HepG2 (cell line): Measurements from ENCODE around the gene MND1. TPM values are rescaled to one million over a fixed set of nuclear protein-coding genes. Genes with fewer than 3 reads are reported as not detected.

ENCODE experiments used
- ATAC-seq: fragments of 200-7000 bp; cut with Tn5 transposase; 3 replicates; pipeline ENCODE4 v1.9.1; 2020; ENCODE audit warnings: mild to moderate bottlenecking, moderate library complexity
- BruUV-seq: library from RNA; stranded (reverse); fragments of 400-500 nt; replicated peaks from 2 replicates; lab custom pipeline; 2021; lab: Mats Ljungman, UMichigan
- CTCF ChIA-PET: fragments of 300-600 bp; formaldehyde crosslinking; extraction: SDS; loops from one replicate; lab custom pipeline; 2021; ENCODE audit warnings: low total read pairs, inconsistent platforms, low intra/inter-chr PET ratio; lab: Yijun Ruan, JAX
- POLR2A ChIA-PET: fragments of 350-600 bp; sonication (Branson Sonifier 250); formaldehyde crosslinking; loops from one replicate; lab custom pipeline; 2020; ENCODE audit warnings: antibody characterized with exemption, inconsistent platforms; lab: Yijun Ruan, JAX
- DNase-seq: peaks from one replicate; pipeline ENCODE4 v3.0.0-alpha.2; 2015; ENCODE audit warnings: low spot score
- FAIRE-seq: peaks from 3 replicates; lab custom pipeline; 2011; peaks lifted over from hg19 to GRCh38; lab: Jason Lieb, UNC
- H2AFZ ChIP-seq: one replicate; pipeline ENCODE4 v1.6.1; 2011; ENCODE audit warnings: low read length, inconsistent platforms
- H3K27ac ChIP-seq: fragments of 300-600 bp; 3 replicates; pipeline ENCODE4 v1.8.0; 2011; ENCODE audit warnings: mixed run types, mild to moderate bottlenecking, mixed read lengths, low read length, inconsistent platforms; ENCODE audit not compliant: insufficient read depth; ENCODE audit errors: extremely low read length
- H3K27me3 ChIP-seq, 2 experiments: fragments of 200-600 bp in 1 of 2; 2 replicates in 1 of 2; 3 replicates in 1 of 2; pipeline versions ENCODE4 v1.6.0 to v1.8.0; 2011; ENCODE audit warnings: low read length in 2 of 2, mild to moderate bottlenecking in 2 of 2, moderate library complexity in 2 of 2, inconsistent platforms in 1 of 2; ENCODE audit not compliant: insufficient read depth in 2 of 2, control insufficient read depth in 1 of 2
- H3K36me3 ChIP-seq, 2 experiments: fragments of 200-600 bp in 1 of 2; replicated peaks in 1 of 2; 2 replicates in 1 of 2; 3 replicates in 1 of 2; pipeline versions ENCODE4 v1.5.1 to v1.8.0; 2011; ENCODE audit warnings: low read length in 2 of 2, inconsistent platforms in 1 of 2; ENCODE audit not compliant: insufficient read depth in 2 of 2, control insufficient read depth in 1 of 2
- H3K4me1 ChIP-seq: 2 replicates; pipeline ENCODE4 v1.5.1; 2012; ENCODE audit warnings: low read length, inconsistent platforms; ENCODE audit not compliant: insufficient read depth
- H3K4me2 ChIP-seq: 2 replicates; pipeline ENCODE4 v1.6.0; 2011; ENCODE audit warnings: low read depth, low read length, inconsistent platforms
- H3K4me3 ChIP-seq, 3 experiments: fragments of 200-600 bp in 1 of 3; sonication (generic), shearing (Covaris generic) in 1 of 3; replicated peaks in 1 of 3; 2 replicates each; pipeline ENCODE4 v1.5.1; 2011 to 2016; ENCODE audit warnings: low read length in 3 of 3, inconsistent platforms in 2 of 3, low read depth in 2 of 3, mild to moderate bottlenecking in 2 of 3, control low read depth in 1 of 3, mixed read lengths in 1 of 3; ENCODE audit not compliant: insufficient read depth in 1 of 3
- H3K79me2 ChIP-seq: one replicate; pipeline ENCODE4 v1.6.1; 2011; ENCODE audit warnings: low read length, inconsistent platforms; ENCODE audit not compliant: insufficient read depth
- H3K9ac ChIP-seq: 2 replicates; pipeline ENCODE4 v1.6.0; 2011; ENCODE audit warnings: mild to moderate bottlenecking, low read depth, low read length, inconsistent platforms; ENCODE audit not compliant: insufficient read depth
- H3K9me3 ChIP-seq: 2 replicates; pipeline ENCODE4 v1.5.1; 2012; ENCODE audit warnings: mild to moderate bottlenecking, low read length
- H4K20me1 ChIP-seq: 2 replicates; pipeline ENCODE4 v1.6.0; 2011; ENCODE audit warnings: inconsistent platforms, mild to moderate bottlenecking, low read length, moderate library complexity; ENCODE audit not compliant: insufficient read depth
- CSRNP1 ChIP-seq: sonication (generic); formaldehyde crosslinking; IDR thresholded peaks from 2 replicates; pipeline ENCODE4 v1.8.1; 2023; ENCODE audit warnings: mild to moderate bottlenecking, missing genetic modification reagents
- CSRNP2 ChIP-seq: sonication (generic); formaldehyde crosslinking; conservative IDR thresholded peaks from 2 replicates; pipeline ENCODE4 v1.8.0; 2022; ENCODE audit warnings: low read depth, missing genetic modification reagents
- FUBP1 ChIP-seq: sonication (generic); formaldehyde crosslinking; IDR thresholded peaks from 2 replicates; pipeline ENCODE4 v1.5.1; 2020; ENCODE audit warnings: missing genetic modification reagents, mild to moderate bottlenecking, borderline replicate concordance
- GTF2F1 ChIP-seq: fragments of 150-350 bp; IDR thresholded peaks from 2 replicates; pipeline ENCODE4 v1.6.1; 2014; ENCODE audit warnings: low read length
- HOXA5 ChIP-seq: sonication (generic); formaldehyde crosslinking; IDR thresholded peaks from 2 replicates; pipeline ENCODE4 v1.4.0; 2020; ENCODE audit warnings: missing genetic modification reagents
- NR1H2 ChIP-seq: sonication (generic); formaldehyde crosslinking; IDR thresholded peaks from 2 replicates; pipeline ENCODE4 v1.8.1; 2022; ENCODE audit warnings: low read depth, missing genetic modification reagents, borderline replicate concordance
- SIN3A ChIP-seq: IDR thresholded peaks from 2 replicates; pipeline ENCODE4 v1.6.1; 2011; ENCODE audit warnings: low read depth, mild to moderate bottlenecking, control low read depth, low read length, borderline replicate concordance
- SMC3 ChIP-seq: IDR thresholded peaks from 2 replicates; pipeline ENCODE4 v1.6.1; 2011; ENCODE audit warnings: low read length, improper control_type of control experiment
- SRSF9 ChIP-seq: fragments of 200-400 bp; formaldehyde crosslinking; IDR thresholded peaks from 2 replicates; pipeline ENCODE4 v1.6.1; 2018; ENCODE audit warnings: borderline replicate concordance, mild to moderate bottlenecking, low read depth, low read length; ENCODE audit not compliant: insufficient read depth, poor library complexity, severe bottlenecking
- SRY ChIP-seq: sonication (generic); formaldehyde crosslinking; IDR thresholded peaks from 2 replicates; pipeline ENCODE4 v1.8.0; 2022; ENCODE audit warnings: mild to moderate bottlenecking, missing genetic modification reagents
- TCF7 ChIP-seq: sonication (generic); IDR thresholded peaks from 2 replicates; pipeline ENCODE4 v1.6.1; 2016; ENCODE audit warnings: antibody characterized with exemption, low read depth
- YEATS2 ChIP-seq: sonication (generic); formaldehyde crosslinking; IDR thresholded peaks from 2 replicates; pipeline ENCODE4 v1.4.0; 2020; ENCODE audit warnings: missing genetic modification reagents, borderline replicate concordance
- ZFP36L2 ChIP-seq: sonication (generic); formaldehyde crosslinking; IDR thresholded peaks from 2 replicates; pipeline ENCODE4 v1.4.0; 2020; ENCODE audit warnings: missing genetic modification reagents
- ZMAT5 ChIP-seq: sonication (generic); formaldehyde crosslinking; IDR thresholded peaks from 2 replicates; pipeline ENCODE4 v1.5.0; 2020; ENCODE audit warnings: mild to moderate bottlenecking, low read depth, missing genetic modification reagents, borderline replicate concordance
- ZNF263 ChIP-seq: sonication (generic); formaldehyde crosslinking; IDR thresholded peaks from 2 replicates; pipeline ENCODE4 v1.4.0; 2020; ENCODE audit warnings: missing genetic modification reagents
- ZNF530 ChIP-seq: sonication (generic); formaldehyde crosslinking; IDR thresholded peaks from 2 replicates; pipeline ENCODE4 v1.5.0; 2020; ENCODE audit warnings: low read depth, mild to moderate bottlenecking, missing genetic modification reagents
- ZNF580 ChIP-seq: IDR thresholded peaks from 2 replicates; pipeline ENCODE4 v1.6.1; 2016; ENCODE audit warnings: low read depth, borderline replicate concordance
- WGBS: methylation state at CpG from one replicate; pipeline ENCODE4 v1.1.6; 2017; ENCODE audit warnings: low lambda C conversion rate; 5-methylcytosine and 5-hydroxymethylcytosine counted together
- in situ Hi-C: cut with HindIII; loops from 2 replicates; pipeline ENCODE4 v1.10.0; 2017; ENCODE audit warnings: low pct_unique_long_range_greater_than_20kb; ENCODE audit not compliant: extremely low pct_ligation_motif_present
- intact Hi-C: fragments of 100-400 bp; cut with micrococcal nuclease; formaldehyde crosslinking; loops from one replicate; pipeline ENCODE4 v1.10.0; 2022; ENCODE audit not compliant: unreplicated experiment
- polyA plus RNA-seq, 8 experiments: library from polyadenylated mRNA; depleted of rRNA in 3 of 8; stranded (reverse) in 7 of 8; unstranded in 1 of 8; fragments of >200 nt; fragmentation: Illumina TruSeq in 4 of 8; extraction: Trizol in 4 of 8; gene quantifications; 2 replicates each; pipeline versions ENCODE4 v1.2.1 to v1.2.3, GENCODE V29; 2011 to 2016; ENCODE audit warnings: low read depth in 4 of 8, missing spikeins in 1 of 8, mixed read lengths in 1 of 8; ENCODE audit not compliant: insufficient read depth in 1 of 8
- total RNA-seq, 5 experiments: library from RNA; depleted of rRNA; stranded (reverse); fragments of >200 nt; fragmentation: Illumina TruSeq; extraction: Trizol; gene quantifications; 2 replicates each; pipeline ENCODE4 v1.2.3, GENCODE V29; 2016; ENCODE audit warnings: low read depth in 1 of 5

The MND1 gene
- total and polyA plus RNA-seq, 2 of the 13 experiments (the other 11 are each of a cell fraction or from before 2014, with no cell fraction given), result 4.8 to 30.7 TPM

GRCh38 chr4:153401501-153401900 is 57.0 kb downstream of the MND1 start:
- H3K4me2 ChIP-seq, result no peak overlapping the region
- no peaks in the 10 kb centered on the region; a peak in 1 of 5 replicates for H3K27me3 ChIP-seq
- H3K9ac ChIP-seq, result no peak overlapping the region
- BruUV-seq, result no TSS peak
- no peak overlapping the region for H3K27ac ChIP-seq
- H3K79me2 ChIP-seq, result no peaks in the 10 kb centered on the region
- intact Hi-C loops (no loop called here), in situ Hi-C loops (no loop called here)
- no peaks in the 10 kb centered on the region for H3K36me3 ChIP-seq
- H3K4me3 ChIP-seq, result no peak overlapping the region
- no peak for TF ChIP-seq HOXA5 (CRISPR knock-in tag)
- TF ChIP-seq SIN3A, result no peak
- TF ChIP-seq FUBP1 (CRISPR knock-in tag), result no peak
- no peak for TF ChIP-seq SRY (CRISPR knock-in tag)
- TF ChIP-seq YEATS2 (CRISPR knock-in tag), result no peak
- TF ChIP-seq ZMAT5, result no peak
- TF ChIP-seq ZNF263 (CRISPR knock-in tag), result no peak
- TF ChIP-seq NR1H2 (CRISPR knock-in tag), result no peak
- no peak for TF ChIP-seq GTF2F1
- no peak for TF ChIP-seq SRSF9
- no peak for TF ChIP-seq ZNF580 (CRISPR knock-in tag)
- no peak for TF ChIP-seq ZNF530 (CRISPR knock-in tag)
- TF ChIP-seq CSRNP2, result no peak
- TF ChIP-seq ZFP36L2 (CRISPR knock-in tag), result no peak
- no peak for TF ChIP-seq CSRNP1 (CRISPR knock-in tag)
- TF ChIP-seq SMC3, result no peak
- TF ChIP-seq TCF7, result no peak
- no peaks in the 10 kb centered on the region for H3K4me1 ChIP-seq
- no peak for FAIRE-seq
- ATAC-seq, result no peak
- no peak overlapping the region for H2AFZ ChIP-seq
- 100% methylated on average over 1 of the region's 1 CpG for WGBS
- ChIA-PET POLR2A (no interaction called here), CTCF (no interaction called here)
- no peak for DNase-seq
- H4K20me1 ChIP-seq, result no peaks in the 10 kb centered on the region
- no peaks in the 10 kb centered on the region for H3K9me3 ChIP-seq
